HepG2 (cell line): ENCODE results near the gene LYPD6B.

Experiments used
- CTCF ChIP-seq: sonication (generic); formaldehyde crosslinking; IDR thresholded peaks from 2 replicates; pipeline ENCODE4 v1.5.0; 2020; ENCODE audit warnings: mild to moderate bottlenecking, missing genetic modification reagents, moderate library complexity
- ESRRA ChIP-seq: sonication (generic); formaldehyde crosslinking; IDR thresholded peaks from 2 replicates; pipeline ENCODE4 v1.5.1; 2020; ENCODE audit warnings: mild to moderate bottlenecking, low read depth, missing genetic modification reagents
- IKZF4 ChIP-seq: sonication (generic); formaldehyde crosslinking; IDR thresholded peaks from 2 replicates; pipeline ENCODE4 v1.5.1; 2020; ENCODE audit warnings: borderline replicate concordance, mild to moderate bottlenecking, low read depth, missing genetic modification reagents; ENCODE audit errors: not compliant biosample characterization
- JUND ChIP-seq: sonication (generic); formaldehyde crosslinking; IDR thresholded peaks from 2 replicates; pipeline ENCODE4 v1.8.0; 2022; ENCODE audit warnings: mild to moderate bottlenecking, missing genetic modification reagents
- MAFK ChIP-seq, 2 experiments: IDR thresholded peaks in 1 of 2; conservative IDR thresholded peaks in 1 of 2; 2 replicates each; pipeline ENCODE4 v1.6.1; 2011; ENCODE audit warnings: improper control_type of control experiment in 2 of 2, low read length in 2 of 2
- MAX ChIP-seq: IDR thresholded peaks from 2 replicates; pipeline ENCODE4 v1.6.1; 2012; ENCODE audit warnings: inconsistent platforms
- REPIN1 ChIP-seq: sonication (generic); formaldehyde crosslinking; IDR thresholded peaks from 2 replicates; pipeline ENCODE4 v1.8.0; 2022; ENCODE audit warnings: missing genetic modification reagents, low read depth, mild to moderate bottlenecking, borderline replicate concordance
- TCF12 ChIP-seq, 2 experiments: fragments of 450-650 bp in 1 of 2; sonication (generic) in 1 of 2; formaldehyde crosslinking in 1 of 2; IDR thresholded peaks; 2 replicates each; pipeline versions ENCODE4 v1.6.1 to v1.8.0; 2017 to 2022; ENCODE audit warnings: antibody characterized with exemption in 1 of 2, mild to moderate bottlenecking in 1 of 2, missing genetic modification reagents in 1 of 2, moderate library complexity in 1 of 2
- YY1 ChIP-seq: IDR thresholded peaks from 2 replicates; pipeline ENCODE4 v1.6.1; 2011; ENCODE audit warnings: low read length, low read depth, moderate library complexity, mild to moderate bottlenecking; ENCODE audit not compliant: insufficient read depth, insufficient replicate concordance
- ZNF121 ChIP-seq: sonication (generic); formaldehyde crosslinking; IDR thresholded peaks from 2 replicates; pipeline ENCODE4 v1.5.0; 2020; ENCODE audit warnings: mild to moderate bottlenecking, missing genetic modification reagents
- ZNF24 ChIP-seq: fragments of 450-650 bp; IDR thresholded peaks from 2 replicates; pipeline ENCODE4 v1.6.1; 2017; ENCODE audit warnings: antibody characterized with exemption, mild to moderate bottlenecking
- ZNF281 ChIP-seq: sonication (generic); formaldehyde crosslinking; IDR thresholded peaks from 2 replicates; pipeline ENCODE4 v1.4.0; 2020; ENCODE audit warnings: missing genetic modification reagents, borderline replicate concordance
- TF ChIP-seq, protein P1 (sequence below): sonication (generic); formaldehyde crosslinking; IDR thresholded peaks from 2 replicates; pipeline ENCODE4 v1.5.0; 2020; ENCODE audit warnings: missing genetic modification reagents, mild to moderate bottlenecking, borderline replicate concordance

GRCh38 chr2:149152469-149152953 lies 114.0 kb downstream of the LYPD6B start:
- TF ChIP-seq YY1 (no peak), MAFK (conservative IDR thresholded peaks at IDR 0.05 in 1 of 2, IDR thresholded peaks at IDR 0.05 in 1 of 2; ENCODE audit: low read length in 2 of 2) (no peak), ZNF281 (CRISPR knock-in tag) (no peak), ESRRA (CRISPR knock-in tag) (no peak), JUND (CRISPR knock-in tag) (no peak), REPIN1 (CRISPR knock-in tag) (no peak), IKZF4 (no peak), MAX (no peak), ZNF24 (no peak), TCF12 (IDR thresholded peaks at IDR 0.05) (no peak), TCF12 (CRISPR knock-in tag; IDR thresholded peaks at IDR 0.05) (no peak), CTCF (CRISPR knock-in tag) (no peak), ZNF121 (no peak)
- TF ChIP-seq, protein P1, sequence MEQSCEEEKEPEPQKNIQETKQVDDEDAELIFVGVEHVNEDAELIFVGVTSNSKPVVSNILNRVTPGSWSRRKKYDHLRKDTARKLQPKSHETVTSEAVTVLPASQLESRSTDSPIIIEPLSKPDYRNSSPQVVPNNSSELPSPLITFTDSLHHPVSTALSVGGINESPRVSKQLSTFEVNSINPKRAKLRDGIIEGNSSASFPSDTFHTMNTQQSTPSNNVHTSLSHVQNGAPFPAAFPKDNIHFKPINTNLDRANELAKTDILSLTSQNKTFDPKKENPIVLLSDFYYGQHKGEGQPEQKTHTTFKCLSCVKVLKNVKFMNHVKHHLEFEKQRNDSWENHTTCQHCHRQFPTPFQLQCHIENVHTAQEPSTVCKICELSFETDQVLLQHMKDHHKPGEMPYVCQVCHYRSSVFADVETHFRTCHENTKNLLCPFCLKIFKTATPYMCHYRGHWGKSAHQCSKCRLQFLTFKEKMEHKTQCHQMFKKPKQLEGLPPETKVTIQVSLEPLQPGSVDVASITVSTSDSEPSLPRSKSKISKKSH (CRISPR knock-in tag): no peak
